NCI-H345 treated with DMSO at 0.1 percent for 48 hours (cell line): ENCODE measurements around the gene TP53BP1.

ENCODE experiments used
- DNase-seq: peaks from one replicate; lab custom pipeline; 2025; ENCODE audit not compliant: unreplicated experiment; lab: John Stamatoyannopoulos, UW

Gene TP53BP1

DNA sequence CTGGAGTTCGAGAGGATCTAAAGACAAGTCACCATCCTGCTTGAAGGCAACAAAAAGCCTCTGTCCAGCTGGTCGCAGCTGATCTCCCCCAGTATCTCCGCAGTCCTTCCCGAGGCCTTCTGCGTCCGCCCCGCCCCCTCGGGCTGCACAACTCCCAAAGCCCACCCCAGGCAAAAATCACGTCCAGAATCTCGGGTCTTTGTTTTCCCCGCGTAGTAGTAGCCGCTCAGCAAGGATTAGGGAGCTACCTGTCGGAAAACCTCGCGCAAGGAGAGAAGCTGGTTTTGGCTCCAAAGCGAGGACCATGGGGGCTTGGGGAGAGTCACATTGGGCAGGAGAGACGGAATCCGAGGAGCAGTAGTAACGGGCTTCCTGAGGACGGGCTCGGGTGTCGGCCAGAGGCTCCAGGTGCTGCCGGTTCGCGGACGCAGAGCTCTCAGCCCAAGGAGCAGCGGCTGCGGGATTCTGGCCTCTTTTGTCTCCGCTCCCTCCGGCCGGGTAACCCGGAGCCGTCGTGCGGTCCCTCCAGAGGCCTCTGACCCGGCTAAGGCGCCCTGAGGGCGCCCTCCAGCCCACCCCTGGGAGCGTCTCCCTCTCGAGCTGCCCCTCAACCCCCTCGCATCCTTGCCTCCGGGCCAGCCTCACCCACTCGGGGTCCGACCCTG is 122.5 kb downstream of the TP53BP1 start:
- no peak for DNase-seq

DNA sequence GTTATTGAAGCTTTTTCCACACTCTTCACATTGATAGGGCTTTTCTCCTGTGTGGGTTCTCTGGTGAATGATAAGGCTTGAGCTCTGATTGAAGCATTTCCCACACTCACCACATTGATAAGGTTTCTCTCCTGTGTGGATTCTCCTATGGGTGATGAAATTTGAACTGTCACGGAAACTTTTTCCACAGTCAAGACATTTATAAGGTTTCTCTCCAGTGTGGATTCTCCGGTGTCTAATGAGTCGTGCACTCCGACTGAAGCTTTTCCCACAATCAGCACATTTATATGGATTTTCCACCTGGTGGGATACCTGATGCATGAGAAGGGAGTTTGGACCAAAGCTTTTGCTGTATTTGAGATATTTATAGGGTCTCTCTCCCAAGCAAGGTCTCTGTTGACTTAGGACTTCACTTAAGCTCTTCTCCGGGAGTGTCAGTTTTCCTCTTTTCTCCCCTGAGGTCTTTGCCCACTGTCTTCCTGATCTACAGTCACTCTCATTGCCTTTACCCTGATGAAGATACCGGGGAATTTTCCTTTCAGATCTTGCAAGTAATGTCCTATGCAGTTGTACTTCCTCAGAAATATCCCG is 131.5 kb downstream of the TP53BP1 start:
- no peak for DNase-seq

DNA sequence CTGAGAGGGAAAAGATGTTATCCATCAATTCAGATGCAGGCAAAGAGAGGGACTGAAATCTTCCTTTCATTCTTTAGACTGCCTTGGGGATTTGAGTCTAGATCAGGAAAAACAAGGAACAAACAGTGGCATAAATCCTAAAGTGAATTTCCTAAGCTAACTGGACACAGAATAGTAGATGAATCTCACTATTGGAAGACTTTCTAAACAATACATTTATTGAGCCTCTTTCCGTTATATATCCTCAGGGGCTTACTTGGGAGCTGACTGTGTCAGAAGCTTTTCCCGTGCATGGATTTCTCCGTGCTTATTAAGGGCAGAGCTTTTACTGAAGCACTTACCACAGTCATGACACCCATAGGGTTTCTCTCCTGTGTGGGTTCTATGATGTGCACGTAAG is 132.1 kb downstream of the TP53BP1 start:
- DNase-seq: no peak
